Caco-2 (cell line): ENCODE measurements around the gene KATNB1. TPM values are rescaled to one million over a fixed set of nuclear protein-coding genes. Genes with fewer than 3 reads are reported as not detected.

ENCODE experiments used
- BruUV-seq: library from RNA; stranded (reverse); fragments of 400-500 nt; replicated peaks from 2 replicates; lab custom pipeline; 2021; lab: Mats Ljungman, UMichigan
- CTCF ChIA-PET: fragments of 300-600 bp; sonication (Branson Sonifier 250); formaldehyde crosslinking; loops from one replicate; lab custom pipeline; 2022; ENCODE audit warnings: antibody characterized with exemption; lab: Charles Lee
- POLR2A ChIA-PET: fragments of 300-600 bp; sonication (Branson Sonifier 250); formaldehyde crosslinking; loops from one replicate; lab custom pipeline; 2022; ENCODE audit warnings: antibody characterized with exemption; lab: Charles Lee
- DNase-seq, 2 experiments: peaks; one replicate each; pipeline versions ENCODE4 v3.0.0 to v3.0.0-alpha.2; 2020 to 2022
- H3K27me3 ChIP-seq: replicated peaks from 2 replicates; pipeline ENCODE4 v1.6.0; 2011; ENCODE audit warnings: low read length; ENCODE audit not compliant: control insufficient read depth, insufficient read depth
- H3K36me3 ChIP-seq: 2 replicates; pipeline ENCODE4 v1.5.1; 2011; ENCODE audit warnings: low read length; ENCODE audit not compliant: control insufficient read depth, insufficient read depth
- H3K4me1 ChIP-seq: fragments of 250-450 bp; sonication (Bioruptor Pico); 2 replicates; pipeline ENCODE4 v1.5.1; 2020; ENCODE audit warnings: mild to moderate bottlenecking
- H3K4me3 ChIP-seq: 2 replicates; pipeline ENCODE4 v1.5.1; 2011; ENCODE audit warnings: low read depth, mild to moderate bottlenecking, control low read depth, low read length
- H3K9me3 ChIP-seq: fragments of 250-450 bp; sonication (Bioruptor Pico); 2 replicates; pipeline ENCODE4 v1.5.1; 2020; ENCODE audit warnings: mild to moderate bottlenecking, moderate library complexity
- H3K27ac Mint-ChIP-seq: one replicate; pipeline ENCODE4 v1.8.0; 2022; ENCODE audit warnings: mixed read lengths; ENCODE audit not compliant: unreplicated experiment
- H3K27me3 Mint-ChIP-seq: one replicate; pipeline ENCODE4 v1.8.0; 2022; ENCODE audit warnings: mixed read lengths; ENCODE audit not compliant: insufficient read depth, unreplicated experiment
- H3K36me3 Mint-ChIP-seq: one replicate; pipeline ENCODE4 v1.8.0; 2022; ENCODE audit warnings: mild to moderate bottlenecking, mixed read lengths; ENCODE audit not compliant: insufficient read depth, unreplicated experiment
- H3K4me1 Mint-ChIP-seq: one replicate; pipeline ENCODE4 v1.8.0; 2022; ENCODE audit warnings: low read depth, mixed read lengths; ENCODE audit not compliant: unreplicated experiment
- H3K4me3 Mint-ChIP-seq: one replicate; pipeline ENCODE4 v1.8.0; 2022; ENCODE audit warnings: mild to moderate bottlenecking, moderate library complexity, mixed read lengths; ENCODE audit not compliant: unreplicated experiment
- H3K9me3 Mint-ChIP-seq: one replicate; pipeline ENCODE4 v1.8.0; 2022; ENCODE audit warnings: mixed read lengths; ENCODE audit not compliant: unreplicated experiment
- CTCF ChIP-seq, 2 experiments: fragments of 200-600 bp in 1 of 2; IDR thresholded peaks; 1 replicate in 1 of 2; 2 replicates in 1 of 2; pipeline versions ENCODE4 v1.5.1 to v1.8.0; 2011 to 2022; ENCODE audit warnings: antibody characterized with exemption in 1 of 2, control low read depth in 1 of 2, inconsistent platforms in 1 of 2, low read depth in 1 of 2, low read length in 1 of 2, mild to moderate bottlenecking in 1 of 2, moderate library complexity in 1 of 2; ENCODE audit not compliant: insufficient read depth in 1 of 2, severe bottlenecking in 1 of 2, unreplicated experiment in 1 of 2
- intact Hi-C: fragments of 100-400 bp; cut with micrococcal nuclease; formaldehyde crosslinking; loops from one replicate; pipeline ENCODE4 v1.10.0; 2022; ENCODE audit not compliant: unreplicated experiment
- total RNA-seq: library from RNA; stranded (reverse); gene quantifications from 2 replicates; pipeline ENCODE4 v1.2.3, GENCODE V29; 2022

KATNB1 gene
- total RNA-seq, 1 experiment from 2014 or later: 32.4 TPM

GRCh38 chr16:57696240-57696639 is 39.3 kb upstream of the KATNB1 start:
- ChIA-PET POLR2A (no interaction called here), CTCF (no interaction called here)
- no peak for TF ChIP-seq CTCF (IDR thresholded peaks at IDR 0.05; ENCODE audit: insufficient read depth in 1 of 2, low read depth in 1 of 2, low read length in 1 of 2, severe bottlenecking in 1 of 2, unreplicated experiment in 1 of 2)
- no peak overlapping the region for H3K4me3 ChIP-seq
- intact Hi-C loops: no loop called here
- Mint-ChIP-seq H3K4me1 (peaks cover 20% of the 10 kb centered on the region), H3K4me3 (no peak overlapping the region), H3K36me3 (no peaks in the 10 kb centered on the region), H3K9me3 (no peaks in the 10 kb centered on the region), H3K27ac (no peak overlapping the region), H3K27me3 (no peaks in the 10 kb centered on the region)
- peaks cover 29% of the 10 kb centered on the region for H3K4me1 ChIP-seq
- no TSS peak for BruUV-seq
- H3K36me3 ChIP-seq: no peaks in the 10 kb centered on the region
- no peak for DNase-seq
- H3K27me3 ChIP-seq: no peaks in the 10 kb centered on the region
- no peaks in the 10 kb centered on the region for H3K9me3 ChIP-seq

- no peak overlapping the region for H3K4me3 Mint-ChIP-seq
- H3K4me1 Mint-ChIP-seq: peaks cover 26% of the 10 kb centered on the region
- intact Hi-C loops: no loop called here
- Histone ChIP-seq H3K27me3 (no peaks in the 10 kb centered on the region), H3K36me3 (no peaks in the 10 kb centered on the region), H3K9me3 (no peaks in the 10 kb centered on the region), H3K4me1 (peaks cover 47% of the 10 kb centered on the region), H3K4me3 (no peak overlapping the region)
- BruUV-seq: no TSS peak
- no peaks in the 10 kb centered on the region for H3K9me3 Mint-ChIP-seq
- no peak for DNase-seq
- H3K36me3 Mint-ChIP-seq: no peaks in the 10 kb centered on the region
- TF ChIP-seq CTCF (IDR thresholded peaks at IDR 0.05; ENCODE audit: insufficient read depth in 1 of 2, low read depth in 1 of 2, low read length in 1 of 2, severe bottlenecking in 1 of 2, unreplicated experiment in 1 of 2): no peak
- ChIA-PET POLR2A (interaction anchor here (0.7 kb wide), 1 partner anchor 331 kb away, joined by 3 read pairs; no protein-coding TSS in a partner anchor), CTCF (no interaction called here)
- no peak overlapping the region for H3K27ac Mint-ChIP-seq
- H3K27me3 Mint-ChIP-seq: no peaks in the 10 kb centered on the region
Observed at GRCh38 chr16:57697896-57698537, 37.6 kb upstream of the KATNB1 start.

- H3K36me3 Mint-ChIP-seq: no peaks in the 10 kb centered on the region
- CTCF ChIA-PET: no interaction called here
- H3K27ac Mint-ChIP-seq: peak overlapping the region; percentile 97
- peaks cover 54% of the 10 kb centered on the region for H3K4me1 ChIP-seq
- H3K36me3 ChIP-seq: no peaks in the 10 kb centered on the region
- no peak overlapping the region for H3K4me3 Mint-ChIP-seq
- H3K4me3 ChIP-seq: no peak overlapping the region
- no peaks in the 10 kb centered on the region for H3K27me3 Mint-ChIP-seq
- H3K4me1 Mint-ChIP-seq: peaks cover 23% of the 10 kb centered on the region
- no peaks in the 10 kb centered on the region for H3K9me3 ChIP-seq
- POLR2A ChIA-PET: no interaction called here
- no peak for TF ChIP-seq CTCF (IDR thresholded peaks at IDR 0.05; ENCODE audit: insufficient read depth in 1 of 2, low read depth in 1 of 2, low read length in 1 of 2, severe bottlenecking in 1 of 2, unreplicated experiment in 1 of 2)
- no peaks in the 10 kb centered on the region for H3K9me3 Mint-ChIP-seq
- BruUV-seq: no TSS peak
- DNase-seq: no peak
- H3K27me3 ChIP-seq: no peaks in the 10 kb centered on the region
- intact Hi-C loops: no loop called here
Observed at GRCh38 chr16:57698812-57699405, 36.7 kb upstream of the KATNB1 start.
